NOMO-1 treated with dmso at 0.1 percent for 144 hours (cell line): Measurements from ENCODE around the gene MED29.
A peak's percentile ranks its signal among the peaks of the same experiment; 100 is the strongest.

Experiments used
- DNase-seq: peaks from one replicate; lab custom pipeline; 2025; ENCODE audit not compliant: unreplicated experiment; lab: John Stamatoyannopoulos, UW

The MED29 gene

GRCh38 chr19:39410017-39410830 lies 19.0 kb downstream of the MED29 start:
- DNase-seq = peak; percentile 94

GRCh38 chr19:39410831-39411080 lies 19.6 kb downstream of the MED29 start:
- no peak for DNase-seq

GRCh38 chr19:39411081-39411831 lies 20.1 kb downstream of the MED29 start:
- DNase-seq = peak; percentile 45

GRCh38 chr19:39411832-39412099 lies 20.6 kb downstream of the MED29 start:
- peak; percentile 91 for DNase-seq

- DNase-seq = peak; percentile 95
These were observed 21.1 kb downstream of the MED29 start, which contains the start of gene PLEKHG2 for GRCh38 chr19:39412100-39412866. Gene PLEKHG2, plus strand, starts transcription at chr19:39412669. Its CDS starts 1,418 bp downstream, at chr19:39414087.

- no peak for DNase-seq
These were observed 21.7 kb downstream of the MED29 start for GRCh38 chr19:39412867-39413271.

- DNase-seq = no peak
These were observed 22.2 kb downstream of the MED29 start for GRCh38 chr19:39413272-39413910.

GRCh38 chr19:39413911-39414608 lies 22.9 kb downstream of the MED29 start:
- no peak for DNase-seq

- no peak for DNase-seq
These were observed 24.2 kb downstream of the MED29 start for GRCh38 chr19:39415111-39416046.

GRCh38 chr19:39416152-39417120 lies 25.3 kb downstream of the MED29 start:
- DNase-seq = no peak

GRCh38 chr19:39417463-39418181 lies 26.4 kb downstream of the MED29 start:
- DNase-seq = no peak

GRCh38 chr19:39419003-39419402 lies 27.8 kb downstream of the MED29 start:
- no peak for DNase-seq

- DNase-seq = no peak
These were observed 29.6 kb downstream of the MED29 start for GRCh38 chr19:39420769-39421168.

- DNase-seq = no peak
These were observed 30.8 kb downstream of the MED29 start for GRCh38 chr19:39422020-39422419.

- no peak for DNase-seq
These were observed 32.3 kb downstream of the MED29 start for GRCh38 chr19:39423258-39424086.

- no peak for DNase-seq
These were observed 33.8 kb downstream of the MED29 start for GRCh38 chr19:39424934-39425333.

GRCh38 chr19:39425744-39426143 lies 34.6 kb downstream of the MED29 start:
- DNase-seq = no peak
